NB4 (cell line): ENCODE results near the gene NCAPG2.
A peak's percentile ranks its signal among the peaks of the same experiment; 100 is the strongest.
"Not testable (repeated sequence)": the region's sequence is repeated elsewhere in the genome, so short reads cannot be mapped to it uniquely, and the experiment has no call there.

Source experiments
- DNase-seq: peaks from one replicate; pipeline ENCODE4 v3.0.0; 2010; ENCODE audit warnings: low read depth
- H3K4me3 ChIP-seq: one replicate; pipeline ENCODE4 v1.5.1; 2011; ENCODE audit warnings: mild to moderate bottlenecking, low read depth, low read length, moderate library complexity
- MAX ChIP-seq: IDR thresholded peaks from 2 replicates; pipeline ENCODE4 v1.6.1; 2011; ENCODE audit warnings: low read depth, low read length
- MYC ChIP-seq: IDR thresholded peaks from 2 replicates; pipeline ENCODE4 v1.6.1; 2011; ENCODE audit warnings: low read depth, low read length
- POLR2A ChIP-seq: IDR thresholded peaks from 2 replicates; pipeline ENCODE4 v1.6.1; 2011; ENCODE audit warnings: mild to moderate bottlenecking; ENCODE audit not compliant: insufficient read length; ENCODE audit errors: extremely low read depth
- TF ChIP-seq, protein P1 (sequence below): IDR thresholded peaks from one replicate; pipeline ENCODE4 v1.5.1; 2012; ENCODE audit warnings: low read depth, low read length

Gene NCAPG2

DNA sequence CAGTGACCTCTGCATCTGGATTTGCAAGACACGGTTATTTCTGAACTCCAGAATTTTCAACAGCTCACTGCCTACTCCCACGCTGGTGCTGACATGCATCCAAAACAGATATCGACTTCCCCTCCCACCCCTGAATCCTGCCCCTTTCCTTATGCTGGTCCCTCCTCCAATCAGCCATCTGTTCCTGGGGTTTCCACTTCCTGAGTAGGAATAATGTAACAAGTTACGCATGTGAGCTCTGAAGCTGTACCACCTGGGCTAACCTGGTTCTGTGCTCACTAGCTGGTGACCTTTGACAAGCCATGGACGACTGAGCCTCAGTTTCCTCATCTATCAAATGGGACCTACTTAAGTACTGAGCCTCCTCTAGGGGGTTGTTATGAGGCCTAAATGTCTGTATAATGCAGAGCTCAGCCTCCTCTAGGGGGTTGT lies 1.7 kb upstream of the NCAPG2 start:
- peak overlapping the region; percentile 82 for H3K4me3 ChIP-seq
- no peak for DNase-seq
- TF ChIP-seq MAX, result no peak
- TF ChIP-seq, protein P1, sequence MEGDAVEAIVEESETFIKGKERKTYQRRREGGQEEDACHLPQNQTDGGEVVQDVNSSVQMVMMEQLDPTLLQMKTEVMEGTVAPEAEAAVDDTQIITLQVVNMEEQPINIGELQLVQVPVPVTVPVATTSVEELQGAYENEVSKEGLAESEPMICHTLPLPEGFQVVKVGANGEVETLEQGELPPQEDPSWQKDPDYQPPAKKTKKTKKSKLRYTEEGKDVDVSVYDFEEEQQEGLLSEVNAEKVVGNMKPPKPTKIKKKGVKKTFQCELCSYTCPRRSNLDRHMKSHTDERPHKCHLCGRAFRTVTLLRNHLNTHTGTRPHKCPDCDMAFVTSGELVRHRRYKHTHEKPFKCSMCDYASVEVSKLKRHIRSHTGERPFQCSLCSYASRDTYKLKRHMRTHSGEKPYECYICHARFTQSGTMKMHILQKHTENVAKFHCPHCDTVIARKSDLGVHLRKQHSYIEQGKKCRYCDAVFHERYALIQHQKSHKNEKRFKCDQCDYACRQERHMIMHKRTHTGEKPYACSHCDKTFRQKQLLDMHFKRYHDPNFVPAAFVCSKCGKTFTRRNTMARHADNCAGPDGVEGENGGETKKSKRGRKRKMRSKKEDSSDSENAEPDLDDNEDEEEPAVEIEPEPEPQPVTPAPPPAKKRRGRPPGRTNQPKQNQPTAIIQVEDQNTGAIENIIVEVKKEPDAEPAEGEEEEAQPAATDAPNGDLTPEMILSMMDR, result peak; percentile 7

GRCh38 chr7:158705234-158705850 lies 738 bp upstream of the NCAPG2 start:
- peak overlapping the region; percentile 82 for H3K4me3 ChIP-seq
- no peak for DNase-seq
- TF ChIP-seq, protein P1, result no peak
- TF ChIP-seq MYC (no peak), POLR2A (no peak), MAX (no peak)

- not testable (repeated sequence) for DNase-seq
- peak overlapping the region; percentile 65 for H3K4me3 ChIP-seq
Measured at GRCh38 chr7:158703679-158704523, 703 bp downstream of the NCAPG2 start.

- TF ChIP-seq, protein P1, result no peak
- no peak for TF ChIP-seq POLR2A
- peak; percentile 93 for TF ChIP-seq MAX
- TF ChIP-seq MYC, result peak; percentile 83
- DNase-seq, result peak; percentile 73
- H3K4me3 ChIP-seq, result peak overlapping the region; percentile 65
Measured at GRCh38 chr7:158702944-158703343, 1.7 kb downstream of the NCAPG2 start.

DNA sequence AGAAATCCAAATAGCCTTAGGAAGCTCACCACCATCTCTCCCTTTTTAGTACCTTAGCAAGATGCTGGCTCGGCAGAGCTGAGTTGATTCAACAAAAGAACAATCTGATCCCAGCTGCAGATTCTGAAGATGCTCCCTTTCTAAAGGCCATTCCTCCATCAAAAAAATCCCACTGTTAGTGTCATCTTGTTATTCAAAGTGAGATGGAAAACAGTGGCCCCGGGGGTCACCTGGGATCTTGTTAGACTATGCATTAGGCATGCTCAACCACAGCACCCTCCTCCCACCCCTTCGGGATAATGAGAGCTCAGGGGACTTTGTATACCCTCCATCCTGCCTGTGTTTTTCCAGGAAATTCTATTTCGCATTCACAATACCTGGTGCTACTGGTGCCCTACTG lies 2.4 kb downstream of the NCAPG2 start:
- peak overlapping the region; percentile 65 for H3K4me3 ChIP-seq
- TF ChIP-seq POLR2A (no peak), MYC (no peak), MAX (no peak)
- TF ChIP-seq, protein P1, result no peak
- no peak for DNase-seq

- H3K4me3 ChIP-seq, result no peak overlapping the region
- TF ChIP-seq MAX, result no peak
- no peak for TF ChIP-seq POLR2A
- no peak for TF ChIP-seq MYC
- TF ChIP-seq, protein P1, result no peak
Measured at GRCh38 chr7:158700008-158700407, 4.6 kb downstream of the NCAPG2 start.

More at GRCh38 chr7:158700008-158700407, 4.6 kb downstream of the NCAPG2 start:
- no peak for DNase-seq
